Thyroid gland (tissue), 4 donors: ENCODE results near the gene LRMDA. TPM values are rescaled to one million over a fixed set of nuclear protein-coding genes. Genes with fewer than 3 reads are reported as not detected.

Source experiments
- DNase-seq, 2 donors: peaks; one replicate each; pipeline ENCODE4 v3.0.0-alpha.2; 2019
- H3K27ac ChIP-seq, 3 donors: fragments of 200-600 bp; sonication (generic); 1 replicate in 2 of 3; 2 replicates in 1 of 3; pipeline ENCODE4 v1.5.1; 2016 to 2019; ENCODE audit warnings: mild to moderate bottlenecking in 1 of 3, moderate library complexity in 1 of 3
- H3K27me3 ChIP-seq: fragments of 200-600 bp; sonication (generic); one replicate; pipeline ENCODE4 v1.5.1; 2019
- H3K36me3 ChIP-seq, 2 donors: fragments of 200-600 bp; sonication (generic); one replicate each; pipeline ENCODE4 v1.5.1; 2016 to 2019
- H3K4me1 ChIP-seq, 2 donors: fragments of 200-600 bp; sonication (generic); one replicate each; pipeline ENCODE4 v1.5.1; 2017 to 2019
- H3K4me3 ChIP-seq, 3 donors: fragments of 200-600 bp; sonication (generic); replicated peaks in 1 of 3; 1 replicate in 2 of 3; 2 replicates in 1 of 3; pipeline ENCODE4 v1.5.1; 2016; ENCODE audit warnings: mild to moderate bottlenecking in 1 of 3
- H3K9me3 ChIP-seq: fragments of 200-600 bp; sonication (generic); one replicate; pipeline ENCODE4 v1.5.1; 2017
- POLR2A ChIP-seq, 2 donors: fragments of 450-650 bp; IDR thresholded peaks; one replicate each; pipeline ENCODE4 v1.6.1; 2017; ENCODE audit warnings: antibody characterized with exemption in 2 of 2, mild to moderate bottlenecking in 2 of 2, moderate library complexity in 1 of 2
- WGBS, 2 donors: methylation state at CpG; one replicate each; pipeline ENCODE4 v1.1.5; 2017; 5-methylcytosine and 5-hydroxymethylcytosine counted together
- intact Hi-C: fragments of 100-400 bp; cut with DNase I; formaldehyde crosslinking; loops from one replicate; pipeline ENCODE4 v1.15.1; 2023
- total RNA-seq, 4 donors: library from RNA; depleted of rRNA; stranded (reverse); fragments of >200 nt; gene quantifications; one replicate each; pipeline ENCODE4 v1.2.3, GENCODE V29; 2016
- TF ChIP-seq, protein P1 (sequence below), 6 experiments: fragments of 200-600 bp in 3 of 6; fragments of 450-650 bp in 3 of 6; sonication (generic) in 3 of 6; IDR thresholded peaks; one replicate each; pipeline ENCODE4 v1.5.1; 2016 to 2019; ENCODE audit warnings: antibody characterized with exemption in 6 of 6, mild to moderate bottlenecking in 2 of 6, inconsistent platforms in 1 of 6, moderate library complexity in 1 of 6

Gene LRMDA
- total RNA-seq, 4 donors from 2014 or later: 16.5 to 31.7 (median 23.2) TPM

- H3K27ac ChIP-seq: no peak overlapping the region
- no peaks in the 10 kb centered on the region for H3K9me3 ChIP-seq
- no peaks in the 10 kb centered on the region for H3K27me3 ChIP-seq
- no peaks in the 10 kb centered on the region for H3K4me1 ChIP-seq
- TF ChIP-seq POLR2A (IDR thresholded peaks at IDR 0.05): no peak
- TF ChIP-seq, protein P1, sequence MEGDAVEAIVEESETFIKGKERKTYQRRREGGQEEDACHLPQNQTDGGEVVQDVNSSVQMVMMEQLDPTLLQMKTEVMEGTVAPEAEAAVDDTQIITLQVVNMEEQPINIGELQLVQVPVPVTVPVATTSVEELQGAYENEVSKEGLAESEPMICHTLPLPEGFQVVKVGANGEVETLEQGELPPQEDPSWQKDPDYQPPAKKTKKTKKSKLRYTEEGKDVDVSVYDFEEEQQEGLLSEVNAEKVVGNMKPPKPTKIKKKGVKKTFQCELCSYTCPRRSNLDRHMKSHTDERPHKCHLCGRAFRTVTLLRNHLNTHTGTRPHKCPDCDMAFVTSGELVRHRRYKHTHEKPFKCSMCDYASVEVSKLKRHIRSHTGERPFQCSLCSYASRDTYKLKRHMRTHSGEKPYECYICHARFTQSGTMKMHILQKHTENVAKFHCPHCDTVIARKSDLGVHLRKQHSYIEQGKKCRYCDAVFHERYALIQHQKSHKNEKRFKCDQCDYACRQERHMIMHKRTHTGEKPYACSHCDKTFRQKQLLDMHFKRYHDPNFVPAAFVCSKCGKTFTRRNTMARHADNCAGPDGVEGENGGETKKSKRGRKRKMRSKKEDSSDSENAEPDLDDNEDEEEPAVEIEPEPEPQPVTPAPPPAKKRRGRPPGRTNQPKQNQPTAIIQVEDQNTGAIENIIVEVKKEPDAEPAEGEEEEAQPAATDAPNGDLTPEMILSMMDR (IDR thresholded peaks at IDR 0.05): no peak
- H3K4me3 ChIP-seq: no peak overlapping the region
- intact Hi-C loops: no loop called here
- no peaks in the 10 kb centered on the region for H3K36me3 ChIP-seq
- no peak for DNase-seq
- WGBS, 2 donors: 93 to 100% methylated on average over 2 of the region's 2 CpGs
Observed at GRCh38 chr10:75634947-75635346, 203.5 kb downstream of the LRMDA start.

DNA sequence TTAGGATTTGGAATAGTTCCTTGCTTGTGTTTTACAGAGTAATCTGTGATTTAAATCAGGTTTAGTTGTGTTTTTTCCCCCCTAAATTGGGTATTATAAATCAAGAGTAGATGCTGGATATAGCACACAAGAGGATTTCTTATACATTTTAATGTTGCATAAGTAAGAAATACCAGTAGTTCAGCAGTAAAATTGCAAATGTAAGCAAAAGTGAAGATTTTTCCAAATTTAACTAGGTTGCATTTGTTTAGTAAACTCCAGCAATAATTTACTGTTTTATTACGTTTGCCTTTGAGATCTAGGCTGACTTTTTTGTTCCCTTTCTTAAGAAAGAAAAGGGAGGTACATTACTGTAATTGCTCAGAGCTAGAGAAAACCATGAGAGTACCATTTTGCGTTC, 207.3 kb downstream of the LRMDA start:
- TF ChIP-seq, protein P1 (IDR thresholded peaks at IDR 0.05): no peak
- no peak for TF ChIP-seq POLR2A (IDR thresholded peaks at IDR 0.05)
- Histone ChIP-seq H3K4me1 (no peaks in the 10 kb centered on the region), H3K4me3 (no peak overlapping the region), H3K27me3 (no peaks in the 10 kb centered on the region), H3K9me3 (no peaks in the 10 kb centered on the region), H3K36me3 (no peaks in the 10 kb centered on the region), H3K27ac (no peak overlapping the region)
- no peak for DNase-seq
- intact Hi-C loops: no loop called here
- WGBS, 2 donors: 91 to 93% methylated on average over 2 of the region's 2 CpGs

DNA sequence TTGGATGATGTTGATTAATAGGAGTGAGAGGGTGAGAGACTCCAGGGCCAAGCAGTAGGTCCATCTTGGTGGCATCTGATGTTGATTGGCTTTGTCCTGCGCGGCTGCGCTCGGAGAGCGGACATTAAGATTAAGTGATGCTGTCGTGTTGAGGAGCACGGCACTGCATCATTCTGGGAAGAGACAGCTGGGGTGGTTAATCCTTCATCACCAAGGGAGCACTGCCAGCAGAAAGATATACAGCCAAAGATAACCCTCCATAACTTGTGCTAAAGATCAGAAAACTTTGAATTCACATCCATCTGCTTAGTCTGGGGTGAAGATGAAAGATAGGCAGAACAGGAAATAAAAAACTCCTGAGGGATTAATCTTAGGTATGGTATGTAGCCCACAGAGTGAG, 208.3 kb downstream of the LRMDA start:
- WGBS, 2 donors: 93 to 97% methylated on average over 7 of the region's 7 CpGs
- TF ChIP-seq POLR2A (IDR thresholded peaks at IDR 0.05): no peak
- TF ChIP-seq, protein P1 (IDR thresholded peaks at IDR 0.05): no peak
- no peak overlapping the region for H3K27ac ChIP-seq
- H3K27me3 ChIP-seq: no peaks in the 10 kb centered on the region
- H3K9me3 ChIP-seq: no peaks in the 10 kb centered on the region
- intact Hi-C loops: no loop called here
- H3K4me3 ChIP-seq: no peak overlapping the region
- H3K4me1 ChIP-seq: no peaks in the 10 kb centered on the region
- no peak for DNase-seq
- H3K36me3 ChIP-seq: no peaks in the 10 kb centered on the region

DNA sequence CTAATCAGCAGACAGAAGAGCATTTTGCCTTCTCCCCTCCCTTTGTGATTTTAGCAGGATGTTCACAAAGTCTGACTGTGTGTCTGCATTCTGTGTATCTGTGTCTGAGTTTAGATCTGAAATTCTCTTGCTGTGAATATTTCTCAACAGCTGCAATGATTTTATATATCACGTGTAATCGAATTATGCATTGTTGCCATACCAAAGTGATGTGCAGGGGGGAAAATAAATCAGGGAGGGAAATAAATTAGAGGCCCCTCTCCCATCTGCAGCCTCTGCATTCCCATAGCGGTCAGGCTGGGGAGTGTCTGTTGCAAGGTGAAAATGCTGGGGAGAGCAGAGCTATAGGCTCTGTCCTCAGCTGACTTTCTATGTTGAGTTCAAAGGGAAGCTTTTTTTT, 209.0 kb downstream of the LRMDA start:
- TF ChIP-seq, protein P1 (IDR thresholded peaks at IDR 0.05): no peak
- TF ChIP-seq POLR2A (IDR thresholded peaks at IDR 0.05): no peak

GRCh38 chr10:75640803-75641202, 209.4 kb downstream of the LRMDA start:
- H3K27ac ChIP-seq: no peak overlapping the region
- H3K9me3 ChIP-seq: no peaks in the 10 kb centered on the region
- H3K36me3 ChIP-seq: no peaks in the 10 kb centered on the region
- H3K4me3 ChIP-seq: no peak overlapping the region
- TF ChIP-seq, protein P1 (IDR thresholded peaks at IDR 0.05): no peak
- no peak for TF ChIP-seq POLR2A (IDR thresholded peaks at IDR 0.05)
- DNase-seq: no peak
- H3K4me1 ChIP-seq: no peaks in the 10 kb centered on the region
- intact Hi-C loops: no loop called here
- WGBS, 2 donors: 96% methylated on average over 1 of the region's 1 CpG
- H3K27me3 ChIP-seq: no peaks in the 10 kb centered on the region

More for the DNA sequence above, 209.0 kb downstream of the LRMDA start:
- DNase-seq: no peak
- Histone ChIP-seq H3K27ac (no peak overlapping the region), H3K4me1 (no peaks in the 10 kb centered on the region), H3K4me3 (no peak overlapping the region), H3K9me3 (no peaks in the 10 kb centered on the region), H3K36me3 (no peaks in the 10 kb centered on the region), H3K27me3 (no peaks in the 10 kb centered on the region)
- intact Hi-C loops: no loop called here
- WGBS, 2 donors: 91 to 95% methylated on average over 3 of the region's 3 CpGs
